ENCODE measurements around the gene OLA1.

GRCh38 chr2:174222154-174222553, 26.2 kb downstream of the OLA1 start:
- TF ChIP-seq POLR2AphosphoS5 (IDR thresholded peaks at IDR 0.05) (no peak), POLR2A (IDR thresholded peaks at IDR 0.05) (no peak), CTCF (IDR thresholded peaks at IDR 0.05) (no peak)

Data from breast epithelium (tissue), 3 donors.